Fibroblast of pulmonary artery (primary cell): ENCODE measurements around the gene SNAP29.
"Not testable (repeated sequence)": the region's sequence is repeated elsewhere in the genome, so short reads cannot be mapped to it uniquely, and the experiment has no call there.

Experiments
- DNase-seq: peaks from one replicate; pipeline ENCODE4 v3.0.0-alpha.2; 2010; ENCODE audit warnings: low read depth
- H3K4me3 ChIP-seq: replicated peaks from 2 replicates; pipeline ENCODE4 v1.5.1; 2011; ENCODE audit warnings: low read depth, mild to moderate bottlenecking, control low read depth, low read length, moderate library complexity
- CTCF ChIP-seq: IDR thresholded peaks from 2 replicates; pipeline ENCODE4 v1.5.1; 2011; ENCODE audit warnings: mild to moderate bottlenecking, control low read depth, low read length, inconsistent platforms; ENCODE audit errors: missing control alignments

The SNAP29 gene

GRCh38 chr22:20836987-20837823 is 21.6 kb upstream of the SNAP29 start:
- no peak overlapping the region for H3K4me3 ChIP-seq
- TF ChIP-seq CTCF = no peak
- no peak for DNase-seq

- not testable (repeated sequence) for H3K4me3 ChIP-seq, DNase-seq
Observed at GRCh38 chr22:20839354-20839753, 19.5 kb upstream of the SNAP29 start.

- TF ChIP-seq CTCF = no peak
- no peak for DNase-seq
- H3K4me3 ChIP-seq = no peak overlapping the region
Observed at GRCh38 chr22:20839837-20840645, 18.8 kb upstream of the SNAP29 start.

GRCh38 chr22:20840646-20841371 is 18.0 kb upstream of the SNAP29 start:
- no peak for TF ChIP-seq CTCF
- no peak overlapping the region for H3K4me3 ChIP-seq
- DNase-seq = no peak

- no peak for TF ChIP-seq CTCF
- no peak for DNase-seq
- no peak overlapping the region for H3K4me3 ChIP-seq
Observed at GRCh38 chr22:20843501-20843900, 15.3 kb upstream of the SNAP29 start.

- no peak for DNase-seq
- TF ChIP-seq CTCF = no peak
- H3K4me3 ChIP-seq = no peak overlapping the region
Observed at GRCh38 chr22:20844055-20845037, 14.5 kb upstream of the SNAP29 start.
